ENCODE measurements around the gene TRMT1.

Gene TRMT1

GRCh38 chr19:13089857-13090507 lies 26.6 kb downstream of the TRMT1 start:
- no peak for FAIRE-seq

- FAIRE-seq: no peak
These were observed 27.2 kb downstream of the TRMT1 start for GRCh38 chr19:13089139-13089856.

GRCh38 chr19:13087795-13088537 lies 28.6 kb downstream of the TRMT1 start:
- no peak for FAIRE-seq

- FAIRE-seq: no peak
These were observed 29.2 kb downstream of the TRMT1 start for GRCh38 chr19:13087295-13087694.

GRCh38 chr19:13086341-13086740 lies 30.2 kb downstream of the TRMT1 start:
- no peak for FAIRE-seq

GRCh38 chr19:13085666-13086065 lies 30.9 kb downstream of the TRMT1 start:
- no peak for FAIRE-seq

GRCh38 chr19:13083627-13084026 lies 32.9 kb downstream of the TRMT1 start:
- FAIRE-seq: no peak

- no peak for FAIRE-seq
These were observed 33.5 kb downstream of the TRMT1 start for GRCh38 chr19:13083008-13083404.

- no peak for FAIRE-seq
These were observed 34.1 kb downstream of the TRMT1 start for GRCh38 chr19:13082192-13083007.

GRCh38 chr19:13079542-13079986 lies 37.0 kb downstream of the TRMT1 start:
- FAIRE-seq: no peak

GRCh38 chr19:13078897-13079541 lies 37.5 kb downstream of the TRMT1 start:
- no peak for FAIRE-seq

- FAIRE-seq: no peak
These were observed 38.2 kb downstream of the TRMT1 start for GRCh38 chr19:13078381-13078780.

GRCh38 chr19:13077240-13077639 lies 39.3 kb downstream of the TRMT1 start:
- no peak for FAIRE-seq

GRCh38 chr19:13076787-13077186 lies 39.8 kb downstream of the TRMT1 start:
- no peak for FAIRE-seq

GRCh38 chr19:13076320-13076719 lies 40.2 kb downstream of the TRMT1 start:
- no peak for FAIRE-seq

GRCh38 chr19:13074378-13074777 lies 42.2 kb downstream of the TRMT1 start:
- no peak for FAIRE-seq

- FAIRE-seq: no peak
These were observed 43.3 kb downstream of the TRMT1 start for GRCh38 chr19:13073263-13073662.

- no peak for FAIRE-seq
These were observed 44.2 kb downstream of the TRMT1 start for GRCh38 chr19:13072188-13072908.

- no peak for FAIRE-seq
These were observed 44.9 kb downstream of the TRMT1 start for GRCh38 chr19:13071444-13072187.

GRCh38 chr19:13070425-13071140 lies 46.0 kb downstream of the TRMT1 start:
- FAIRE-seq: no peak

Measured in islet of Langerhans (tissue), 1 donor.